ENCODE measurements around the gene ARF4. TPM values are rescaled to one million over a fixed set of nuclear protein-coding genes. Genes with fewer than 3 reads are reported as not detected.

The ARF4 gene
- total RNA-seq, 1 experiment from 2014 or later, result 117 TPM

GRCh38 chr3:57597127-57597923, at the start of gene ARF4 (continued):
- no peak for TF ChIP-seq ZNF425 (CRISPR knock-in tag; conservative IDR thresholded peaks at IDR 0.05)
- peak; percentile 33; the same call in 1 of the 2 replicates for TF ChIP-seq ESRRA (CRISPR knock-in tag; IDR thresholded peaks at IDR 0.05; ENCODE audit: borderline replicate concordance)
- TF ChIP-seq MYBL2 (CRISPR knock-in tag; IDR thresholded peaks at IDR 0.05), result no peak; the same call in 1 of the 2 replicates
- peak; percentile 72; the same call in 1 of the 2 replicates for TF ChIP-seq SMAD3 (CRISPR knock-in tag; IDR thresholded peaks at IDR 0.05; ENCODE audit: borderline replicate concordance)
- no peak for TF ChIP-seq SOX15 (CRISPR knock-in tag; IDR thresholded peaks at IDR 0.05)
- peak; percentile 89 for TF ChIP-seq MAX (CRISPR knock-in tag; IDR thresholded peaks at IDR 0.05)
- no peak; the same call in 1 of the 2 replicates for TF ChIP-seq TEAD1 (CRISPR knock-in tag; IDR thresholded peaks at IDR 0.05)
- TF ChIP-seq, protein P1, sequence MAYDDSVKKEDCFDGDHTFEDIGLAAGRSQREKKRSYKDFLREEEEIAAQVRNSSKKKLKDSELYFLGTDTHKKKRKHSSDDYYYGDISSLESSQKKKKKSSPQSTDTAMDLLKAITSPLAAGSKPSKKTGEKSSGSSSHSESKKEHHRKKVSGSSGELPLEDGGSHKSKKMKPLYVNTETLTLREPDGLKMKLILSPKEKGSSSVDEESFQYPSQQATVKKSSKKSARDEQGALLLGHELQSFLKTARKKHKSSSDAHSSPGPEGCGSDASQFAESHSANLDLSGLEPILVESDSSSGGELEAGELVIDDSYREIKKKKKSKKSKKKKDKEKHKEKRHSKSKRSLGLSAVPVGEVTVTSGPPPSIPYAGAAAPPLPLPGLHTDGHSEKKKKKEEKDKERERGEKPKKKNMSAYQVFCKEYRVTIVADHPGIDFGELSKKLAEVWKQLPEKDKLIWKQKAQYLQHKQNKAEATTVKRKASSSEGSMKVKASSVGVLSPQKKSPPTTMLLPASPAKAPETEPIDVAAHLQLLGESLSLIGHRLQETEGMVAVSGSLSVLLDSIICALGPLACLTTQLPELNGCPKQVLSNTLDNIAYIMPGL (CRISPR knock-in tag; IDR thresholded peaks at IDR 0.05), result peak; percentile 74; the same call in 1 of the 2 replicates
- peak; percentile 71; the same call in 1 of the 2 replicates for TF ChIP-seq SP1 (CRISPR knock-in tag; conservative IDR thresholded peaks at IDR 0.05)
- TF ChIP-seq FOXP1 (CRISPR knock-in tag; IDR thresholded peaks at IDR 0.05; ENCODE audit: borderline replicate concordance), result peak; percentile 74; the same call in 1 of the 2 replicates
- TF ChIP-seq CREM (CRISPR knock-in tag; IDR thresholded peaks at IDR 0.05), result peak; percentile 96
- TF ChIP-seq CBFB (CRISPR knock-in tag; IDR thresholded peaks at IDR 0.05; ENCODE audit: low read depth), result peak; percentile 89; the same call in 1 of the 2 replicates
- TF ChIP-seq, protein P2, sequence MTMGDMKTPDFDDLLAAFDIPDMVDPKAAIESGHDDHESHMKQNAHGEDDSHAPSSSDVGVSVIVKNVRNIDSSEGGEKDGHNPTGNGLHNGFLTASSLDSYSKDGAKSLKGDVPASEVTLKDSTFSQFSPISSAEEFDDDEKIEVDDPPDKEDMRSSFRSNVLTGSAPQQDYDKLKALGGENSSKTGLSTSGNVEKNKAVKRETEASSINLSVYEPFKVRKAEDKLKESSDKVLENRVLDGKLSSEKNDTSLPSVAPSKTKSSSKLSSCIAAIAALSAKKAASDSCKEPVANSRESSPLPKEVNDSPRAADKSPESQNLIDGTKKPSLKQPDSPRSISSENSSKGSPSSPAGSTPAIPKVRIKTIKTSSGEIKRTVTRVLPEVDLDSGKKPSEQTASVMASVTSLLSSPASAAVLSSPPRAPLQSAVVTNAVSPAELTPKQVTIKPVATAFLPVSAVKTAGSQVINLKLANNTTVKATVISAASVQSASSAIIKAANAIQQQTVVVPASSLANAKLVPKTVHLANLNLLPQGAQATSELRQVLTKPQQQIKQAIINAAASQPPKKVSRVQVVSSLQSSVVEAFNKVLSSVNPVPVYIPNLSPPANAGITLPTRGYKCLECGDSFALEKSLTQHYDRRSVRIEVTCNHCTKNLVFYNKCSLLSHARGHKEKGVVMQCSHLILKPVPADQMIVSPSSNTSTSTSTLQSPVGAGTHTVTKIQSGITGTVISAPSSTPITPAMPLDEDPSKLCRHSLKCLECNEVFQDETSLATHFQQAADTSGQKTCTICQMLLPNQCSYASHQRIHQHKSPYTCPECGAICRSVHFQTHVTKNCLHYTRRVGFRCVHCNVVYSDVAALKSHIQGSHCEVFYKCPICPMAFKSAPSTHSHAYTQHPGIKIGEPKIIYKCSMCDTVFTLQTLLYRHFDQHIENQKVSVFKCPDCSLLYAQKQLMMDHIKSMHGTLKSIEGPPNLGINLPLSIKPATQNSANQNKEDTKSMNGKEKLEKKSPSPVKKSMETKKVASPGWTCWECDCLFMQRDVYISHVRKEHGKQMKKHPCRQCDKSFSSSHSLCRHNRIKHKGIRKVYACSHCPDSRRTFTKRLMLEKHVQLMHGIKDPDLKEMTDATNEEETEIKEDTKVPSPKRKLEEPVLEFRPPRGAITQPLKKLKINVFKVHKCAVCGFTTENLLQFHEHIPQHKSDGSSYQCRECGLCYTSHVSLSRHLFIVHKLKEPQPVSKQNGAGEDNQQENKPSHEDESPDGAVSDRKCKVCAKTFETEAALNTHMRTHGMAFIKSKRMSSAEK (CRISPR knock-in tag; IDR thresholded peaks at IDR 0.05; ENCODE audit: borderline replicate concordance), result no peak
- no peak for TF ChIP-seq ELF4 (CRISPR knock-in tag; IDR thresholded peaks at IDR 0.05; ENCODE audit: low read depth)
- no peak for TF ChIP-seq TCF7 (CRISPR knock-in tag; IDR thresholded peaks at IDR 0.05; ENCODE audit: low read depth)
- TF ChIP-seq AFF4 (CRISPR knock-in tag; IDR thresholded peaks at IDR 0.05; ENCODE audit: borderline replicate concordance), result no peak
- TF ChIP-seq, protein P3, sequence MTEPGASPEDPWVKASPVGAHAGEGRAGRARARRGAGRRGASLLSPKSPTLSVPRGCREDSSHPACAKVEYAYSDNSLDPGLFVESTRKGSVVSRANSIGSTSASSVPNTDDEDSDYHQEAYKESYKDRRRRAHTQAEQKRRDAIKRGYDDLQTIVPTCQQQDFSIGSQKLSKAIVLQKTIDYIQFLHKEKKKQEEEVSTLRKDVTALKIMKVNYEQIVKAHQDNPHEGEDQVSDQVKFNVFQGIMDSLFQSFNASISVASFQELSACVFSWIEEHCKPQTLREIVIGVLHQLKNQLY (CRISPR knock-in tag; IDR thresholded peaks at IDR 0.05), result no peak
- TF ChIP-seq, protein P4, sequence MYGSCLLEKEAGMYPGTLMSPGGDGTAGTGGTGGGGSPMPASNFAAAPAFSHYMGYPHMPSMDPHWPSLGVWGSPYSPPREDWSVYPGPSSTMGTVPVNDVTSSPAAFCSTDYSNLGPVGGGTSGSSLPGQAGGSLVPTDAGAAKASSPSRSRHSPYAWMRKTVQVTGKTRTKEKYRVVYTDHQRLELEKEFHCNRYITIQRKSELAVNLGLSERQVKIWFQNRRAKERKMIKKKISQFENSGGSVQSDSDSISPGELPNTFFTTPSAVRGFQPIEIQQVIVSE (CRISPR knock-in tag; IDR thresholded peaks at IDR 0.05; ENCODE audit: borderline replicate concordance), result no peak
- TF ChIP-seq, protein P5, sequence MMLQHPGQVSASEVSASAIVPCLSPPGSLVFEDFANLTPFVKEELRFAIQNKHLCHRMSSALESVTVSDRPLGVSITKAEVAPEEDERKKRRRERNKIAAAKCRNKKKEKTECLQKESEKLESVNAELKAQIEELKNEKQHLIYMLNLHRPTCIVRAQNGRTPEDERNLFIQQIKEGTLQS (CRISPR knock-in tag; conservative IDR thresholded peaks at IDR 0.05), result no peak
- peak; percentile 44 for TF ChIP-seq CREB1 (CRISPR knock-in tag; IDR thresholded peaks at IDR 0.05)
- TF ChIP-seq TP53 (CRISPR knock-in tag; IDR thresholded peaks at IDR 0.05), result no peak
- no peak for TF ChIP-seq FOXJ3 (CRISPR knock-in tag; IDR thresholded peaks at IDR 0.05; ENCODE audit: borderline replicate concordance)
- no peak; the same call in 1 of the 2 replicates for TF ChIP-seq ETV6 (CRISPR knock-in tag; IDR thresholded peaks at IDR 0.05)

Data from WTC11 (cell line).